Cardiac septum (tissue), 1 donor: ENCODE measurements around the gene HERC3. TPM values are rescaled to one million over a fixed set of nuclear protein-coding genes. Genes with fewer than 3 reads are reported as not detected.

Source experiments
- DNase-seq: peaks from one replicate; pipeline ENCODE4 v3.0.0-alpha.2; 2020; ENCODE audit warnings: low spot score
- intact Hi-C: fragments of 100-400 bp; cut with DNase I; formaldehyde crosslinking; loops from one replicate; pipeline ENCODE4 v1.14.0; 2022
- total RNA-seq: library from RNA; stranded (reverse); fragmentation: NEBNext Ultra II Directional; extraction: Animal tissue kit (Norgen Biotek cat#: 25700); gene quantifications from one replicate; pipeline ENCODE4 v1.2.1, GENCODE V29; 2021
- donor health status: DM: no; HTN: no; CAD: no.

HERC3 gene
- total RNA-seq, 1 donor from 2014 or later = 46.3 TPM

DNA sequence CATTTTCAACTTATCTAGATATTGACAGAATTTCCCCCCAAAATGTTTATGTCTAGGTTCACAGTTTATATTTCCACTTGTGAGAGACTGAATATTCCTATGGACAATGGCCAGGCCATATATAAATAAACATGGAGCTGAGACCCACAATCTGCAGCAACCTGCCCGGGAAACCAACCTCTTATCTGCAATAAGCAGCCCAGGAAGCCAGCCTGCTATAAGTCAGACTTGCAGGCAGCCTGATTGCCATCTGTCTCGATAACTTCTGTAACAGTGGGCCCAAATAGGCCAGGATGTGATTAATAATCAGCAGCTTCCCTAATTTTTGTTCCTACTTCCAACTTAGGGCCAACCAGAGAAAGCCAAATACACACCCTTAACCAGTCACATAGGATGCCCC, 110.5 kb downstream of the HERC3 start:
- DNase-seq = no peak
- intact Hi-C loops = no loop called here

DNA sequence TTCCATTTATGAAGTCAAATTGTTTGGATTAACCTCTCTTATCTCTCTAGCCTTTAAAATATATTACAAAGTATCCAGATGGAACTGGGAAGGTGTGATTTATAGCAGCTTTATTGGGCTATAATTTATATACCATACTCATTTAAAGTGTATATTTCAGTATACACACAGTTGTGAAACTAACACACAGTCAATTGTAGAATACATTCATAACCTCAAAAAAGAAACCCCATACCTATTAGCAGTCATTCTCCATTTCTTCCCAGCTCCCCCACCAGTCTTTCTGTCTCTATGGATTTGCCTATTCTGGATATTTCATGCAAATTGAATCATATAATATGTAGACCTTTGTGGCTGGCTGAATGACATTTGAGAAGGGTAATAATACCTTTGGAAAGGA, 112.9 kb downstream of the HERC3 start:
- intact Hi-C loops = loop anchor here (5.0 kb wide), 2 partner anchors 97 to 317 kb away; no protein-coding TSS in a partner anchor
- no peak for DNase-seq

DNA sequence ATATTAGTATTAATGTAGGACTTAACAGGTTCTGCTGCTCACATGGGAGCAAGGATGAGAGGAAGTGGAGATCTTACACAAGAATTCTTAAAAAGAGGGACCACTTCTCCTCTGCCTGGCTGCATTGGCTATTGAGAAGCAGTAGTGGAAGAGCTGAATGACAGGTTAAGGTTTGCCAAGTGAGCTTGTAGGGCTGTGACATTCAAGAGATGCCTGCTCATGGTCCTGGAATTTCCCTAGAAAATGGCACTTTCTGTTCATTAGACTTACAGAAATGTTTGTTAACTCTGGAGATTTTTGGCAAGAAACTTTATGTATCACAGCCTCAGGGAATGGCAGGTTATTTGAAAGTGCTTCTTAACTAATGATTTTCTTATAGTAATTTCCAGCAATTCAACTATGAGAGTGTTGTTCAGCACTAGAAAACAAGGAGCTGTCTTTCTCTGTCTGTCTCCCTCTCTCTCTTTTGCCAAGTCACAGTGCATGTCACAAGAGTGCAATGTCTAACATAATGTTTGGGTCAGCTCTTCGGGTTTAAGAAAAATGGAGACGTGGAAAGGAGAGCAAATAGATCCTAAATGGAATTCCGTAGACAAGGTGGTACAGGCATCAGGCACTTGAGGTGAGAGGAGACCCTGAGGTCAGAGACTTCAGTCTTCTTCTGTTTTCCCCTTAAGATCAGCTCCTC, 113.7 kb downstream of the HERC3 start:
- intact Hi-C loops = loop anchor here (5.0 kb wide), 2 partner anchors 96 to 316 kb away; no protein-coding TSS in a partner anchor
- no peak for DNase-seq

DNA sequence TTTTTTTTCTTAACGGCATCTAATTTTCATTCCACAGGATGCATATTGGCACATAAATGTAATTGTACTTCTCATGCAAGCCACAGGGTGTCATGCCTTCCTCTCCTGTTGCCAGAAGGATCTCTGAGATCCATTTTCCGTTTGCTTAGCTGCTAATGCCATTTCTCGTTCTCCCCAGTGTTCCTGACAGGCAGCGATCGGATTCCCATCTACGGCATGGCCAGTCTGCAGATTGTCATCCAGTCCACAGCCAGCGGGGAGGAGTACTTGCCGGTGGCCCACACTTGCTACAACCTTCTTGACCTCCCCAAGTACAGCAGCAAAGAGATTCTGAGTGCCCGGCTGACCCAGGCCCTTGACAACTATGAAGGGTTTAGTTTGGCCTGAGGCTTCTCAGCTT, 114.3 kb downstream of the HERC3 start:
- intact Hi-C loops = loop anchor here (5.0 kb wide), 2 partner anchors 96 to 316 kb away; no protein-coding TSS in a partner anchor
- no peak for DNase-seq

DNA sequence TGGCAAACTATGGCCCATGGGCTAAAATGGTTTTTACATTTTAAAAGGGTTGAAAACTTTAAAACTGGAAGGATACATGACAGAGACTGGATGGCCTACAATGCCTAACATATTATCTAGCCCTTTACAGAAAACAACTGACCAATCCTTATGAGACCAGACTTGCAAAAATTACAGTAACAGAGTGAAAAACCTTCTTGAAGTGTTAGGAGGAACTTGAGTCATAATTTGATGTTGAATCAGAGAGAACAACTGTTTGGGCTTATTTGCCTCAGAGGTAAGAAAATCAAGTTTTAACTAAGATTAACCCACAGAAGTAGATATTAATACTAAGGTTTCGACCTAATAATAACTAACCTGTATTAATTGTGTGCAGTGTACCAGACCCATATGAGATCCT, 117.7 kb downstream of the HERC3 start:
- intact Hi-C loops = loop anchor here (5.0 kb wide), 2 partner anchors 92 to 312 kb away; no protein-coding TSS in a partner anchor
- no peak for DNase-seq

DNA sequence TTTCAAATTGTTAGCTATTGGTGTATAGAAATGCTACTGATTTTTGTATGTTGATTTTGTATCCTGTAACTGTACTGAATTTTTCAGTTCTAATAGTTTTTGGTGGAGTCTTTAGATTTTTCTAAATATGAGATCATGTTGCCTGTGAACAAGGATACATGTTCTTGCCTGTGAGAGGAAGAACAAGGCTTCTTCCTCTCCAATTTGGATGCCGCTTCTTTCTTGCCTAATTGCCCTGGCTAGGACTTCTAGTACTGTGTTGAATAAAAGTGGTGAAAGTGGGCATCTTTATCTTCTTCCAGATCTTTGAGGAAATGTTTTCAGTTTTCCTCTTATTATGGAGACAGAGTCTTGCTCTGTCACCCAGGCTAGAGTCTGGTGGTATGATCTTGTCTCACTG, 121.5 kb downstream of the HERC3 start:
- intact Hi-C loops = no loop called here
- DNase-seq = no peak

DNA sequence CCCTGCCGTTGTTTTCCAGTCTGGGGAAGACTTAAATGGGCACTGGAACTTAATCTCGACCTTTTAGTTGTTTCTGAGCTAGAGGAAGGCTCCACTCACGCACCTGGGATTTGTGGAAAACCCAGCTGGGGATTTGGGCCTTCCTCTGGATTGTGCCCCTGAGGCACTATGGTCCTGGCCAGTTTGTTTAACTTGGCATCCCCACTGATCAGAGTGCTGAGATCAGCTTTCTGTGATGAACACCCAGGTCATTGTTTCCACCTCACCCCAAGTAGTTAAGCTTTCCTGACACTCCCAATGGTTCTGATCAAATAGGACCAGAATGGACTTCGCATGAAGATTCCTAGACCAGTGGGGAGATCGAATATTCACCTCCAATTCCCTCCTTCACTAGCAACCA, 125.8 kb downstream of the HERC3 start:
- intact Hi-C loops = no loop called here
- no peak for DNase-seq

DNA sequence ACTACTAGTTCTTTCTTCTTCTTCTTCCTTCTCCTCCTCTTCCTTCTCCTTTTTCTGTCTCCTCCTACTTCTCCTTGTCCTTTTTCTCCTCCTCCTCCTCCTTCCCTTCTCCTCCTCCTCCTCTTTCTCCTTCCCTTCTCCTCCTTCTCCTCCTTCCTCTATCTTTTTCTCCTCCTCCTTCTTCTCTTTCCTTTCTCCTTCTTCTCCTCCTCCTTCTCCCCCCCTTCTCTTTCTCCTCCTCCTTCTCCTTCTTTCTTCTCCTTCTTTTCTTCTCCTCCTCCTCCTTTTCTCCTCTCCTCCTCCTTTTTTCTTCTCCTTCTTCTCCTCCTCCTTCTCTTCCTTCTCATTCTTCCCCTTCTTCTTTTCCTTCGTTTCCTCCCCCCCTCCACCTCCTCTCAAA, 127.1 kb downstream of the HERC3 start:
- DNase-seq = no peak
- intact Hi-C loops = no loop called here

DNA sequence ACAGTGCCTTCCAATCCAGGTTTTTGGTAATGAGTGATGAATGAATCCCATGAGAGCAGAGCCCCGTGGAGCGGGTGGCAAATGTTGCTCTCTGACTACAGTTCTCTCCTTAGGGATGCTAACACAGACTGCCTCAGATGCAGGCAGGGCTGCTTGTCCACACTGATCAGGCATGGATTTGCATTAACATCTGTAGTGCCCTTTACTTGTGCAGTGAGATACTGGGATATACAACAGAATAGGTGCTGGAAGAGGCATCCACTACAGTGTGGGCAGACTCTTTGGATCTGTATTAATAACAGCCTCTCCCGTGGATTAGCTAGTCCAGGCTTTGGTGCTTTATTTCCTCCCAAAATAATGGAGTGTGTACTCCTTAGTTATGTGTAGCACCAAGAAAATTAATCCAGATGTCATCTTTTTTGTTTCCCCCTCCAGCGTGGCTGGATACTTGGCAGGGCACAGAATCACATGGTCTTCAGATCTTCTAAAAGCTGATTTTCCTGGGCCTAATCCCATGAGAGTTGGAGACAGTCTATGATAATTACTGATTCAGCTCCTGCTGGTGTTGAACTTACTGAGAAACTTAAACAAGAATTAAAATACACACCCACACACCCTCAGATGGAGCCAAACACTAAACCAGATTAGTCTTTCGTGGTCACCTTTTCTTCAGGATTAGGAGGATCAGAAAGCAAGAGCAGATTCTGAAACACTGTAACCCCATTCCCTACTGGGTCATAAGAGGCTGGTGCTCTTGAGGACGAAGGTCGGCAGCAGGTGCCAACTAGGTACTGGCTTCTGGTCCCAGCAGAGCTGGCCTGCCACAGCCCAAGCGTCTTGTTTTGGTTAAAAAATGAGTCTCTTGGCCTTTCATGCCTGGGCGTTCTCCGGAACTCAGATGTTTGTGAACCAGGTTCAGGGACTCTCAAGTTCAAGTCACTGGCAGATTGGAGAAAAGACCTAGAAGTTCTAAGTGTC, 128.5 kb downstream of the HERC3 start:
- intact Hi-C loops = no loop called here
- DNase-seq = no peak

DNA sequence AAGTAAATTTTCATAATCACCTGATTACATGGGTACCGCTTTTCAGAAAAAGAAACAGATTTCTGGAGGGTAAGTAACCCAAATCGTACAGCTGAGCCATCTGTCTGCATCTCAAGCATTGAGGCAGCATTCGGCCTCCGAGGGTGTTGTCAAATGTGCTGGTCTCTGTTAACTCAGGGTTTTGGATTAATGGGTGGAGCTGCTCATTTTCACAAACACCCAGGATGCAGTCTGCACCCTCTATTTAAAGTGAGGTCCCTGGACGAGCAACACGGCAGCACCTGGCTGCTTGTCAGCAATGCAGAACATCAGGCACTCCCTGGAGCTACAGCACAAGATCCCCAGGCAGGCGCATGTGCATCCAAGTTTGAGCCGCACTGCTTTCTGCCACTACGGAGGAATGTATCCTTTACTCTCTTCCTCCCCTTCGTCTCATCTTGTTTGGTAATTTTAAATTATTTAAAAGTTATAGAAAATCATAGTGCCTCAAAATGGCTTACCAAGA, 130.0 kb downstream of the HERC3 start:
- intact Hi-C loops = no loop called here
- DNase-seq = no peak

DNA sequence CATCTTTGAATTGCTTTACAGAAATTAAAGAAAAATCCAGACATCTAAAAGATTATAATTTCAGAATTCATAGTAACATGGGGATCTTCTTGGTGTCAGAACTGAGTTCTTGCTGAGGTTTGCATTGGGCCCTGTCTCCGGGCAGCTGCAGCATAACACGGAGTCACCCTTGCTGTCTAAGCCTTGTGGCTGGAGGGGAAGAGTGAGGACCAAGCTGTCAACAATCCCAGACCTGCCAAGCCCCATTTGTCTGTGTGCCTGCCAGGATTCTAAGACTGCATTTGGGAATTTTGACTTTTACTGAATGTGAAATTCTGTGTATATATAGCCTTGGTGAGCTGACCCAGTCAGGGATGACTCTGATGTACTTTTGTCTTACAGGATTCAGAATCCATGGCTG, 130.5 kb downstream of the HERC3 start:
- intact Hi-C loops = no loop called here
- DNase-seq = no peak

DNA sequence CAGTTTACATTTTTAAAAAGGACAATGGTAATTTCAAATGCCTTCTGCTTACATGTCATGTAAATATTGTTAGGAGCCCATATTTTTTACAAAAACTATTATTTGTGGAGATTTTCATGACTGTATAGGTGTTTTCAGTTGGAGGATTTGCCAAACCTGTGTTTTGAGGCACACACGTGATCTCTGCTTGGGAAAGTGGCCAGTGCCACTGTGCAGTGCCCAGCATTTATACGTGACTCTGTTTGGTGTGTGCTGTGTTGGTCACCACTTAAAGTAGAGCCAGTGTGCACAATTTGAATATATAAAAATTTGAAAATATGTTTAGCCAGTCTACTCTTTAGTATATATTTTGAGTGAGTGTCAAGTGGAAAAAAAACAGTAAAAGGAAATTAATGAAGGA, 132.1 kb downstream of the HERC3 start:
- DNase-seq = no peak
- intact Hi-C loops = no loop called here

DNA sequence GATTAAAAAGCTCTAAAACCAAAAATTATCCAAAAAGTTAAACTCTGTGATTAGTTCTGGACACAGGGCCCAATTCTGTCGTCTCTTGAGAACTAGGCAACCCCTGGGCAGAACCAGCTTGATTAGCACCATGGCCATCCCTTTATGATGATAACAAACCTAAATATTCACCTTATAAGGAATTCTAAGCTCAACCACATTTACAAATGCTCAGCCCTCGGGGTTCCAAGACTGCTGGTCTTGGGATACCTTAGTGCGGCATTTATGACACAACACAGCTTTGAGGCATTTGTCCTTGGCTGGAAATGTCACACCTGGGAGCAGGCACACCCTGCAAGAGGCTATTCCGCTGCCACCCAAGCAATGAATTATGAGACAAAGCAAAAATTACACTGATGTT, 132.9 kb downstream of the HERC3 start:
- DNase-seq = no peak
- intact Hi-C loops = no loop called here

DNA sequence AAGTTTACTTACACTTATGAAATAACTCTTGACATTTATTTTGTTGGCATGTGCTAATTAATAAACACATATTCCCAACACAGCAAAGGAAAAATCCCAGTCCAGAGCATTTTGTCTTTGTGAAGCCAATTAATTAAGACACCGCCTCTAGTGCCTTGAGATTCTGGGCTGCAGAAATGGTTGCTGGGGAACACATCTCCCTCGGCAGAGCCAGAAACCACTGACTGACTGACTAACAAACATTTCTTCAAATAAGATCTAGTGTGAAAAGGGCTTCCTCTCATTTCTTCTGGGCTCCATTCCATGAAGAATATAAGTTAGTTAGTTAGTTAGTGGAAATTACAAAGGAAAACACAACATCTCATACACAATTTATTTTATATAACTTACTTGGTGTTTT, 133.7 kb downstream of the HERC3 start:
- intact Hi-C loops = no loop called here
- no peak for DNase-seq

DNA sequence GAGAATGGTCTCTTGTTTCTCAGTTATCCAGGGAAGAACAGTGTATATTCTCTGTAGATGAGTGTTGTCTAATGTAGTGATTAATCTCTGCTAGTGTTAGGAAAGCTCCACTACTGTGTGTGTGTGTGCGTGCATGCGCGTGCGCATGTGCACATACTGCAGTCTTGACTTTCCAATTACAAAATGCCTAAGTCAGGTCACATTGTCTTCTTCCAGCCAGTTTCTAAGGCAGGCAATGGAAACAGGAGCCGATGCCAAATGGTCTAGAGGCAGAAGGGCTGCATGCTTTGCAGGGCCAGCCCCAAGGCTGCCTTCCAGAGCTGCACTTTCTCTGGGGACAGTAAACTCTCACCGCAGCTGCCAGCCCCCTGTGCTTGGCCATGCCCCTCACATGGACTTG, 135.9 kb downstream of the HERC3 start:
- intact Hi-C loops = no loop called here

DNA sequence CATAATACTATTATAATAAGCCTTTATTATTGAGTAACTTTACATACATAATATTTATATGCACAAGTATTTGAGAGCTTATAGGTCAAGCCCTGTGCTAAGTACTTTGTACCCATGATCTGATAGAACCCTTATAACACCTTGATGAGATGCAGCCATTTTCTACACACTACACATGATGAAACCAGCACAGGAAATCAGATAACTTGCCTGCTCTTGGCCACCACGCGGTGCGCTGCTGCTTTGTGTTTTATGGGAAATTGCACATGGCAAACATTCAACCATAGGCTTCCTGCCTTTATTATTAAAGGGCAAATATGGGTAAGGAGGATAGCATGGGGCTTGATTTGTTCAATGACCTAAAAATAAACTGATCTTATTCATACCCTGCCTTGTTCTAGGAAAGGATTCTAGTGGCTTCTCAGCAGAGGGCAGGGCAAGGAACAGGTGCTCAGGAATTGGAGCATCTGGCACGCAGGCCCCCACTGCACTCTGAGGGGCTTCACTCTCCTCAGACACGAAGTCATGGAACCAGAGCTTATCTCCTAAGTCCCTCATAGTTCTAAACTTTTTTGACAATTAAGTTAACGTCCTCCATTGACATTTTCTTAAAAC, 137.0 kb downstream of the HERC3 start:
- no peak for DNase-seq
- intact Hi-C loops = no loop called here

More for the DNA sequence above, 135.9 kb downstream of the HERC3 start:
- no peak for DNase-seq

DNA sequence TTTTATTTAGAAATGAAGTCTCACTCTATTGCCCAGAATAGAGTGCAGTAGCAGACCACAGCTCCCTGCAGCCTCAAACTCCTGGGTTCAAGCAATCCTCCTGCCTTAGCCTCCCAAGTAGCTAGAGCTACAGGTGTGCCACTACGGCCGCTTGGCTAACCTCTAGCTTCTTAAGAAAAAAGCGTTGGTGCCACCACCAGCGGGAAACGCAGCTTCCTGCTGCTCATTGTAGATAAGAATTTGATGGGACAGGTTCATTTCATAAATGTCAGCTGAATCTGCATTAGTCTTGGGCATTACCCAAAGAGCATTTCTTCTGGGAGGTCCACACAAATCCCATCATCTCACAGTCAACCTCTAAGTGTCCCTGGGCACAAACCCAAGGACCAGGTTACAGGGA, 138.5 kb downstream of the HERC3 start:
- intact Hi-C loops = no loop called here

DNA sequence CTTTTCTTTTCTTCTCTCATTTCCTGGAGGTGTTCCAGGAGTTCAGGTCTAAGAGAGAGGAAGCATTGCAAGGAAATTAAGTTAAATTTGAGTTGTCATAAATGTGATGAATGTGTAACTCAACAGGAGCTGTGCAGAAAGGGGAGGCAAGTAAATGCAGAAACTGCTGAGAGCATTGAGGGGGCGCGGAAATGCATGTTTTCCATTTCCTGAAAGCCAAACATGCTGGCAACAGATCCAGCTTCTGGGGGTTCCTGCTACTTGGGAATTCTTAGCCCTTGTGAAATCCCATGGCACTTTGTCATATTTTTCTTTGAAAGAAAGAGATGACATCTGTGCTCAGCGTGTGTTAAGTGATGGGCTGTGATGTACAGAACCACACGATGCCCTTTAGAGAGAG, 139.1 kb downstream of the HERC3 start:
- intact Hi-C loops = no loop called here
- DNase-seq = no peak

More for the DNA sequence above, 138.5 kb downstream of the HERC3 start:
- DNase-seq = no peak

DNA sequence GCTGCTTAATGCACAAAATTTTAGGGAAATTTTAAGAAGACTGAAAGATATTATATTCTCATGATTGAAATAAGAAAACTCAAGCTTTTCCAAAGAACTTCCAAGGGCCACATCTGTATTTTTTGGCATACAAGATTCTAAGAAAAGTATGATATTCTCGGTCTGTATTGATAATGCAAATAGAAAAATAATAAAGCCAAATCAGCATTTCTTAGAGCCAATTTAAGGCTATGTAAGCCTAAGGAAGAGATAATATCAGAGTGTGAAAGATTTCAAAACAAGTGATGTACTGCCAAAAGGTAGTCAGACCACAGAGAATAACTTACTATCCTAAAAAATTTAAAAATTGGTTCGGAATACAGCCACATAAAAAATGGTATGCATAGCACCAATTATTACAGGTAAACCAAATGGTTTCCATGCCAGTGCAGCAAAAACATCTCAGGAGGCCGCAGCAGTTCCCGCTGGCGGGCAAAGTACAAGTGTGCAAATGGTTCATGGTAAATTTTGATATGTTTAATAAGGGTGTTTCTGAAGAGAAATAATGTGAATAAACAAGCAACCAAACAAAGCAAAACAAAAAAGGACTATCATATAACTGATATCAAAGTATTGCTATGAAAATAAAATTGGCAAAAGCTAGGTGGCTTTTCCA, 140.6 kb downstream of the HERC3 start:
- no peak for DNase-seq
- intact Hi-C loops = no loop called here
